ENCODE measurements around the gene RNF13.
A peak's percentile ranks its signal among the peaks of the same experiment; 100 is the strongest.

The RNF13 gene

GRCh38 chr3:149812606-149813366 lies at the start of gene RNF13:
Gene RNF13 (plus strand): TSS chr3:149813215. CDS start chr3:149846027, 32,812 bp downstream.
- peak; percentile 86 for FAIRE-seq

GRCh38 chr3:149763565-149764195 lies 49.3 kb upstream of the RNF13 start:
- no peak for FAIRE-seq

- no peak for FAIRE-seq
Observed at GRCh38 chr3:149764302-149764701, 48.7 kb upstream of the RNF13 start.

- peak; percentile 98 for FAIRE-seq
Observed at GRCh38 chr3:149765762-149766334, 47.2 kb upstream of the RNF13 start.

- no peak for FAIRE-seq
Observed at GRCh38 chr3:149767720-149768119, 45.3 kb upstream of the RNF13 start.

- no peak for FAIRE-seq
Observed at GRCh38 chr3:149768704-149769103, 44.3 kb upstream of the RNF13 start.

GRCh38 chr3:149770246-149770645 lies 42.8 kb upstream of the RNF13 start:
- no peak for FAIRE-seq

- peak; percentile 72 for FAIRE-seq
Observed at GRCh38 chr3:149771652-149772271, 41.3 kb upstream of the RNF13 start.

- no peak for FAIRE-seq
Observed at GRCh38 chr3:149772861-149773260, 40.2 kb upstream of the RNF13 start.

GRCh38 chr3:149776170-149776569 lies 36.8 kb upstream of the RNF13 start:
- no peak for FAIRE-seq

- no peak for FAIRE-seq
Observed at GRCh38 chr3:149777414-149778214, 35.4 kb upstream of the RNF13 start.

- FAIRE-seq = no peak
Observed at GRCh38 chr3:149781211-149781610, 31.8 kb upstream of the RNF13 start.

- FAIRE-seq = no peak
Observed at GRCh38 chr3:149781741-149782140, 31.3 kb upstream of the RNF13 start.

- FAIRE-seq = peak; percentile 100
Observed at GRCh38 chr3:149783576-149783975, 29.4 kb upstream of the RNF13 start.

- FAIRE-seq = no peak
Observed at GRCh38 chr3:149784064-149784704, 28.8 kb upstream of the RNF13 start.

GRCh38 chr3:149790268-149790667 lies 22.7 kb upstream of the RNF13 start:
- FAIRE-seq = no peak

GRCh38 chr3:149790698-149791097 lies 22.3 kb upstream of the RNF13 start:
- peak; percentile 25 for FAIRE-seq

GRCh38 chr3:149792452-149793270 lies 20.4 kb upstream of the RNF13 start, which contains the start of gene ANKUB1:
Gene ANKUB1 (minus strand): TSS chr3:149792554. CDS start chr3:149792366, 188 bp downstream.
- FAIRE-seq = no peak

- FAIRE-seq = no peak
Observed at GRCh38 chr3:149796026-149796425, 17.0 kb upstream of the RNF13 start.

GRCh38 chr3:149800693-149801092 lies 12.3 kb upstream of the RNF13 start:
- FAIRE-seq = no peak

- FAIRE-seq = no peak
Observed at GRCh38 chr3:149801195-149801594, 11.8 kb upstream of the RNF13 start.
